HepG2 (cell line): Measurements from ENCODE around the gene BCL2. TPM values are rescaled to one million over a fixed set of nuclear protein-coding genes. Genes with fewer than 3 reads are reported as not detected.

ENCODE experiments used
- ATAC-seq: fragments of 200-7000 bp; cut with Tn5 transposase; 3 replicates; pipeline ENCODE4 v1.9.1; 2020; ENCODE audit warnings: mild to moderate bottlenecking, moderate library complexity
- BruUV-seq: library from RNA; stranded (reverse); fragments of 400-500 nt; replicated peaks from 2 replicates; lab custom pipeline; 2021; lab: Mats Ljungman, UMichigan
- CTCF ChIA-PET: fragments of 300-600 bp; formaldehyde crosslinking; extraction: SDS; loops from one replicate; lab custom pipeline; 2021; ENCODE audit warnings: low total read pairs, inconsistent platforms, low intra/inter-chr PET ratio; lab: Yijun Ruan, JAX
- POLR2A ChIA-PET: fragments of 350-600 bp; sonication (Branson Sonifier 250); formaldehyde crosslinking; loops from one replicate; lab custom pipeline; 2020; ENCODE audit warnings: antibody characterized with exemption, inconsistent platforms; lab: Yijun Ruan, JAX
- DNase-seq: peaks from one replicate; pipeline ENCODE4 v3.0.0-alpha.2; 2015; ENCODE audit warnings: low spot score
- FAIRE-seq: peaks from 3 replicates; lab custom pipeline; 2011; peaks lifted over from hg19 to GRCh38; lab: Jason Lieb, UNC
- H2AFZ ChIP-seq: one replicate; pipeline ENCODE4 v1.6.1; 2011; ENCODE audit warnings: low read length, inconsistent platforms
- H3K27ac ChIP-seq: fragments of 300-600 bp; 3 replicates; pipeline ENCODE4 v1.8.0; 2011; ENCODE audit warnings: mixed run types, mild to moderate bottlenecking, mixed read lengths, low read length, inconsistent platforms; ENCODE audit not compliant: insufficient read depth; ENCODE audit errors: extremely low read length
- H3K27me3 ChIP-seq, 2 experiments: fragments of 200-600 bp in 1 of 2; 2 replicates in 1 of 2; 3 replicates in 1 of 2; pipeline versions ENCODE4 v1.6.0 to v1.8.0; 2011; ENCODE audit warnings: low read length in 2 of 2, mild to moderate bottlenecking in 2 of 2, moderate library complexity in 2 of 2, inconsistent platforms in 1 of 2; ENCODE audit not compliant: insufficient read depth in 2 of 2, control insufficient read depth in 1 of 2
- H3K36me3 ChIP-seq, 2 experiments: fragments of 200-600 bp in 1 of 2; replicated peaks in 1 of 2; 2 replicates in 1 of 2; 3 replicates in 1 of 2; pipeline versions ENCODE4 v1.5.1 to v1.8.0; 2011; ENCODE audit warnings: low read length in 2 of 2, inconsistent platforms in 1 of 2; ENCODE audit not compliant: insufficient read depth in 2 of 2, control insufficient read depth in 1 of 2
- H3K4me1 ChIP-seq: 2 replicates; pipeline ENCODE4 v1.5.1; 2012; ENCODE audit warnings: low read length, inconsistent platforms; ENCODE audit not compliant: insufficient read depth
- H3K4me2 ChIP-seq: 2 replicates; pipeline ENCODE4 v1.6.0; 2011; ENCODE audit warnings: low read depth, low read length, inconsistent platforms
- H3K4me3 ChIP-seq, 3 experiments: fragments of 200-600 bp in 1 of 3; sonication (generic), shearing (Covaris generic) in 1 of 3; replicated peaks in 1 of 3; 2 replicates each; pipeline ENCODE4 v1.5.1; 2011 to 2016; ENCODE audit warnings: low read length in 3 of 3, inconsistent platforms in 2 of 3, low read depth in 2 of 3, mild to moderate bottlenecking in 2 of 3, control low read depth in 1 of 3, mixed read lengths in 1 of 3; ENCODE audit not compliant: insufficient read depth in 1 of 3
- H3K79me2 ChIP-seq: one replicate; pipeline ENCODE4 v1.6.1; 2011; ENCODE audit warnings: low read length, inconsistent platforms; ENCODE audit not compliant: insufficient read depth
- H3K9ac ChIP-seq: 2 replicates; pipeline ENCODE4 v1.6.0; 2011; ENCODE audit warnings: mild to moderate bottlenecking, low read depth, low read length, inconsistent platforms; ENCODE audit not compliant: insufficient read depth
- H3K9me3 ChIP-seq: 2 replicates; pipeline ENCODE4 v1.5.1; 2012; ENCODE audit warnings: mild to moderate bottlenecking, low read length
- H4K20me1 ChIP-seq: 2 replicates; pipeline ENCODE4 v1.6.0; 2011; ENCODE audit warnings: inconsistent platforms, mild to moderate bottlenecking, low read length, moderate library complexity; ENCODE audit not compliant: insufficient read depth
- CBX5 ChIP-seq: sonication (generic); formaldehyde crosslinking; IDR thresholded peaks from 2 replicates; pipeline ENCODE4 v1.4.0; 2020; ENCODE audit warnings: missing genetic modification reagents, borderline replicate concordance
- NFIC ChIP-seq: IDR thresholded peaks from 2 replicates; pipeline ENCODE4 v1.6.1; 2012; ENCODE audit warnings: mild to moderate bottlenecking, low read length, inconsistent platforms
- NFRKB ChIP-seq: fragments of 450-650 bp; IDR thresholded peaks from 2 replicates; pipeline ENCODE4 v1.6.1; 2017
- NR2F6 ChIP-seq, 2 experiments: IDR thresholded peaks; 2 replicates each; pipeline ENCODE4 v1.6.1; 2016; ENCODE audit warnings: antibody characterized with exemption in 1 of 2, mild to moderate bottlenecking in 1 of 2
- RXRB ChIP-seq: IDR thresholded peaks from 2 replicates; pipeline ENCODE4 v1.6.1; 2016; ENCODE audit warnings: borderline replicate concordance, missing genetic modification reagents, missing compliant biosample characterization
- SRF ChIP-seq: IDR thresholded peaks from 2 replicates; pipeline ENCODE4 v1.6.1; 2011; ENCODE audit warnings: mild to moderate bottlenecking, low read depth, low read length, moderate library complexity
- ZNF121 ChIP-seq: sonication (generic); formaldehyde crosslinking; IDR thresholded peaks from 2 replicates; pipeline ENCODE4 v1.5.0; 2020; ENCODE audit warnings: mild to moderate bottlenecking, missing genetic modification reagents
- ZNF205 ChIP-seq: IDR thresholded peaks from 2 replicates; pipeline ENCODE4 v1.6.1; 2018; ENCODE audit warnings: missing biosample characterization, missing genetic modification reagents
- ZNF557 ChIP-seq: sonication (generic); formaldehyde crosslinking; IDR thresholded peaks from 2 replicates; pipeline ENCODE4 v1.4.0; 2020; ENCODE audit warnings: missing genetic modification reagents
- ZNF619 ChIP-seq: sonication (generic); formaldehyde crosslinking; IDR thresholded peaks from 2 replicates; pipeline ENCODE4 v1.4.0; 2020; ENCODE audit warnings: mild to moderate bottlenecking, missing genetic modification reagents
- WGBS: methylation state at CpG from one replicate; pipeline ENCODE4 v1.1.6; 2017; ENCODE audit warnings: low lambda C conversion rate; 5-methylcytosine and 5-hydroxymethylcytosine counted together
- in situ Hi-C: cut with HindIII; loops from 2 replicates; pipeline ENCODE4 v1.10.0; 2017; ENCODE audit warnings: low pct_unique_long_range_greater_than_20kb; ENCODE audit not compliant: extremely low pct_ligation_motif_present
- intact Hi-C: fragments of 100-400 bp; cut with micrococcal nuclease; formaldehyde crosslinking; loops from one replicate; pipeline ENCODE4 v1.10.0; 2022; ENCODE audit not compliant: unreplicated experiment
- polyA plus RNA-seq, 8 experiments: library from polyadenylated mRNA; depleted of rRNA in 3 of 8; stranded (reverse) in 7 of 8; unstranded in 1 of 8; fragments of >200 nt; fragmentation: Illumina TruSeq in 4 of 8; extraction: Trizol in 4 of 8; gene quantifications; 2 replicates each; pipeline versions ENCODE4 v1.2.1 to v1.2.3, GENCODE V29; 2011 to 2016; ENCODE audit warnings: low read depth in 4 of 8, missing spikeins in 1 of 8, mixed read lengths in 1 of 8; ENCODE audit not compliant: insufficient read depth in 1 of 8
- total RNA-seq, 5 experiments: library from RNA; depleted of rRNA; stranded (reverse); fragments of >200 nt; fragmentation: Illumina TruSeq; extraction: Trizol; gene quantifications; 2 replicates each; pipeline ENCODE4 v1.2.3, GENCODE V29; 2016; ENCODE audit warnings: low read depth in 1 of 5
- TF ChIP-seq, protein P1 (sequence below): sonication (generic); formaldehyde crosslinking; IDR thresholded peaks from 2 replicates; pipeline ENCODE4; 2020; ENCODE audit warnings: missing genetic modification reagents, mild to moderate bottlenecking, borderline replicate concordance
- TF ChIP-seq, protein P2 (sequence below): IDR thresholded peaks from 2 replicates; pipeline ENCODE4 v1.6.1; 2012; ENCODE audit warnings: inconsistent platforms

BCL2 gene
- total and polyA plus RNA-seq, 2 of the 13 experiments (the other 11 are each of a cell fraction or from before 2014, with no cell fraction given): 0.07 to 0.53 TPM

DNA sequence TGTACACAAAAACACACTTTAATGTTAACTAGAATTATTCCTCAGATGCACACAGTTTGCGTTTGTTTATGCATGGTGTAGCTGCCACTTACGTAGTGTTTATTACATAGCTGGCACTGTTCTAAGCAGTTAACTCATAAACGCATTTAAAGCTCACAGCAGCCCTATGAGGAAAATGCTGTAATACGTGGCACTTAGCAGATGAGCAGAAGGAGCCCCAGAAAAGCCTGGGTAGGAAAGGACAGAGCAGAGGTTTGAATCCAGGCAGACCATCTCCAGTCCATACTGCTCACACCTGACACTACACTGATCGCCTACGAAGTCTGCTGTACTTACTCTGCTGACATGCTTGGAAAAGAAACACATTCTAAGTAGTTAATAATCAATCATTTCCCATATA is 66.6 kb downstream of the BCL2 start:
- no peaks in the 10 kb centered on the region for H3K79me2 ChIP-seq
- no peak for DNase-seq
- ChIA-PET POLR2A (no interaction called here), CTCF (no interaction called here)
- H3K4me1 ChIP-seq: no peaks in the 10 kb centered on the region
- H3K9me3 ChIP-seq: no peaks in the 10 kb centered on the region
- no peak for FAIRE-seq
- H3K27me3 ChIP-seq: peaks cover 0 to 12% of the 10 kb centered on the region in 2 experiments; a peak in 1 of 5 replicates
- TF ChIP-seq ZNF205 (CRISPR knock-in tag): no peak
- TF ChIP-seq RXRB (CRISPR knock-in tag): no peak
- TF ChIP-seq CBX5 (CRISPR knock-in tag): no peak
- no peak for TF ChIP-seq SRF
- no peak for TF ChIP-seq ZNF557 (CRISPR knock-in tag)
- TF ChIP-seq, protein P1, sequence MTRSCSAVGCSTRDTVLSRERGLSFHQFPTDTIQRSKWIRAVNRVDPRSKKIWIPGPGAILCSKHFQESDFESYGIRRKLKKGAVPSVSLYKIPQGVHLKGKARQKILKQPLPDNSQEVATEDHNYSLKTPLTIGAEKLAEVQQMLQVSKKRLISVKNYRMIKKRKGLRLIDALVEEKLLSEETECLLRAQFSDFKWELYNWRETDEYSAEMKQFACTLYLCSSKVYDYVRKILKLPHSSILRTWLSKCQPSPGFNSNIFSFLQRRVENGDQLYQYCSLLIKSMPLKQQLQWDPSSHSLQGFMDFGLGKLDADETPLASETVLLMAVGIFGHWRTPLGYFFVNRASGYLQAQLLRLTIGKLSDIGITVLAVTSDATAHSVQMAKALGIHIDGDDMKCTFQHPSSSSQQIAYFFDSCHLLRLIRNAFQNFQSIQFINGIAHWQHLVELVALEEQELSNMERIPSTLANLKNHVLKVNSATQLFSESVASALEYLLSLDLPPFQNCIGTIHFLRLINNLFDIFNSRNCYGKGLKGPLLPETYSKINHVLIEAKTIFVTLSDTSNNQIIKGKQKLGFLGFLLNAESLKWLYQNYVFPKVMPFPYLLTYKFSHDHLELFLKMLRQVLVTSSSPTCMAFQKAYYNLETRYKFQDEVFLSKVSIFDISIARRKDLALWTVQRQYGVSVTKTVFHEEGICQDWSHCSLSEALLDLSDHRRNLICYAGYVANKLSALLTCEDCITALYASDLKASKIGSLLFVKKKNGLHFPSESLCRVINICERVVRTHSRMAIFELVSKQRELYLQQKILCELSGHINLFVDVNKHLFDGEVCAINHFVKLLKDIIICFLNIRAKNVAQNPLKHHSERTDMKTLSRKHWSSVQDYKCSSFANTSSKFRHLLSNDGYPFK (CRISPR knock-in tag): no peak
- TF ChIP-seq, protein P2, sequence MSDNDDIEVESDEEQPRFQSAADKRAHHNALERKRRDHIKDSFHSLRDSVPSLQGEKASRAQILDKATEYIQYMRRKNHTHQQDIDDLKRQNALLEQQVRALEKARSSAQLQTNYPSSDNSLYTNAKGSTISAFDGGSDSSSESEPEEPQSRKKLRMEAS: no peak
- no peak for TF ChIP-seq NFRKB
- no peak for TF ChIP-seq NR2F6 (IDR thresholded peaks at IDR 0.05)
- TF ChIP-seq NR2F6 (CRISPR knock-in tag; IDR thresholded peaks at IDR 0.05): no peak
- TF ChIP-seq ZNF619 (CRISPR knock-in tag): no peak
- TF ChIP-seq ZNF121 (CRISPR knock-in tag): no peak
- no peak for TF ChIP-seq NFIC
- ATAC-seq: no peak
- no peak overlapping the region for H3K27ac ChIP-seq
- H2AFZ ChIP-seq: no peak overlapping the region
- H3K36me3 ChIP-seq: no peaks in the 10 kb centered on the region
- no peaks in the 10 kb centered on the region for H4K20me1 ChIP-seq
- intact Hi-C loops: no loop called here
- no peak overlapping the region for H3K4me2 ChIP-seq
- WGBS: 26% methylated on average over 6 of the region's 6 CpGs
- no TSS peak for BruUV-seq
- in situ Hi-C loops: no loop called here
- no peak overlapping the region for H3K9ac ChIP-seq
- H3K4me3 ChIP-seq: no peak overlapping the region
